Fibroblast of pulmonary artery (primary cell): Measurements from ENCODE around the gene CUX1.

Experiments used
- DNase-seq: peaks from one replicate; pipeline ENCODE4 v3.0.0-alpha.2; 2010; ENCODE audit warnings: low read depth
- H3K4me3 ChIP-seq: replicated peaks from 2 replicates; pipeline ENCODE4 v1.5.1; 2011; ENCODE audit warnings: low read depth, mild to moderate bottlenecking, control low read depth, low read length, moderate library complexity
- TF ChIP-seq, protein P1 (sequence below): IDR thresholded peaks from 2 replicates; pipeline ENCODE4 v1.5.1; 2011; ENCODE audit warnings: mild to moderate bottlenecking, control low read depth, low read length, inconsistent platforms; ENCODE audit errors: missing control alignments

CUX1 gene

DNA sequence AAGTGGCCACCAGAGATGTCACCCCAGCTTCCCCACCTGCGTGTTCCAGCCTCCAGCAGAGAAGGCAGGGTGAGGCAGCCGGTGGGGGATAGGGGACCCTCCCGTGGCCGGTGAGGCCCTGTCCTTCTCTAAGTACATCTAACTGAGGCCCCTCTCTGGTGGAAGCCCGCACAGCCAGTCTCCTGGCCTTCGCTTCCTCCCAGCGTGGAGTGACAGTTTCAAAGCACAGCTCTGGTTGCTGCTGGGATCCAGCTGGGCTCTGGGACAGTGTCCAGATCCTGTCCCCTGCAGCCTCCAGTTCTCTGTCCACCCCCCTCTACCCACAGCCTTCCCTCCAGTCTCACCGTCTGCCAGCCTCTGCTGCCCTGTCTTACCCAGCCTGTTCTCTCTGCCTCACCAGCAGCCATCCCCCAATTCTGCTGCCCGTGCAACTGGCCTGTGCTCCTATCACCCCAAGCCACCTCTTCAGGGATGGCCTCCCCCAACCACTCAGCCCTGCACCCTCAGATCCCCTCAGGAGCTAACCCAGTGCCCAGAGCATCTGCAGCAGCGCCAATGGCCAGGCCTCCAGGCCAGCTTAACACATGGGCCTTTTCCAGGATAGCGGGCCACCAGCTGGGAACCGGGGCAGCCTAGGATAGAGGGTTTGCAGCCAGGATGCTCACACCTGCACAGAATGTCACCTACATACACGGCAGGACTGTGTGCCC, 452.9 kb downstream of the CUX1 start:
- no peak for DNase-seq
- H3K4me3 ChIP-seq: no peak overlapping the region
- TF ChIP-seq, protein P1, sequence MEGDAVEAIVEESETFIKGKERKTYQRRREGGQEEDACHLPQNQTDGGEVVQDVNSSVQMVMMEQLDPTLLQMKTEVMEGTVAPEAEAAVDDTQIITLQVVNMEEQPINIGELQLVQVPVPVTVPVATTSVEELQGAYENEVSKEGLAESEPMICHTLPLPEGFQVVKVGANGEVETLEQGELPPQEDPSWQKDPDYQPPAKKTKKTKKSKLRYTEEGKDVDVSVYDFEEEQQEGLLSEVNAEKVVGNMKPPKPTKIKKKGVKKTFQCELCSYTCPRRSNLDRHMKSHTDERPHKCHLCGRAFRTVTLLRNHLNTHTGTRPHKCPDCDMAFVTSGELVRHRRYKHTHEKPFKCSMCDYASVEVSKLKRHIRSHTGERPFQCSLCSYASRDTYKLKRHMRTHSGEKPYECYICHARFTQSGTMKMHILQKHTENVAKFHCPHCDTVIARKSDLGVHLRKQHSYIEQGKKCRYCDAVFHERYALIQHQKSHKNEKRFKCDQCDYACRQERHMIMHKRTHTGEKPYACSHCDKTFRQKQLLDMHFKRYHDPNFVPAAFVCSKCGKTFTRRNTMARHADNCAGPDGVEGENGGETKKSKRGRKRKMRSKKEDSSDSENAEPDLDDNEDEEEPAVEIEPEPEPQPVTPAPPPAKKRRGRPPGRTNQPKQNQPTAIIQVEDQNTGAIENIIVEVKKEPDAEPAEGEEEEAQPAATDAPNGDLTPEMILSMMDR: no peak

DNA sequence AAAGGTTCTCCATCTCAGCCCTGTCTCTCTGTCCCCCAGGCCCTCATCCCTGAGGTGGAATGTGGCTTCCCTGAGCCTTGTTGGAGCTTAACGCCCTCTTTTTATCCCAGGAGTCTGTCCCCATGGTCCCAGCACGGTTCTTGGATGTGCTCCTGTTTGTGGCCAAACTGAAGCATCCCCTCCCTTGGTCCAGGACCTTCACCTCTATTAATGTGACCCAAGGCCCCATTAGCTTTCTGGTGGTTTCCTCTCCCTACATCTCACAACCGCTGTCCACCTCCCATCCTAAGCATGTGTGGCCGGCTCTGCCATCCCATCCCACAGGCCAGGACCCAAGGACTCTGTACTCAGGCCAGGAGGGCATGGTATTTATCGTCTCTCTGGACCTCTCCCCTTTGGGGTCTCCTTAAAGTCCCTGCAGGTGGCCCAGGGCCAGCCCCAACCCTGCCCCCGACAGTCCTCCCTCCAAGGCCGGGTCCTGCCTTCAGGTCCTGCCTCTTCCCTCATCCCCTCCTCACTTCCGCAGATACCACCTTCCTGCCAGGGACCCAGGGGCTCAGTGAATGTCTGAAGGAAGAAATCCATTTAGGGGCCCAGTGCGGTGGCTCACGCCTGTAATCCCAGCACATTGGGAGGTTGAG, 453.9 kb downstream of the CUX1 start:
- DNase-seq: no peak
- TF ChIP-seq, protein P1: no peak
- no peak overlapping the region for H3K4me3 ChIP-seq

DNA sequence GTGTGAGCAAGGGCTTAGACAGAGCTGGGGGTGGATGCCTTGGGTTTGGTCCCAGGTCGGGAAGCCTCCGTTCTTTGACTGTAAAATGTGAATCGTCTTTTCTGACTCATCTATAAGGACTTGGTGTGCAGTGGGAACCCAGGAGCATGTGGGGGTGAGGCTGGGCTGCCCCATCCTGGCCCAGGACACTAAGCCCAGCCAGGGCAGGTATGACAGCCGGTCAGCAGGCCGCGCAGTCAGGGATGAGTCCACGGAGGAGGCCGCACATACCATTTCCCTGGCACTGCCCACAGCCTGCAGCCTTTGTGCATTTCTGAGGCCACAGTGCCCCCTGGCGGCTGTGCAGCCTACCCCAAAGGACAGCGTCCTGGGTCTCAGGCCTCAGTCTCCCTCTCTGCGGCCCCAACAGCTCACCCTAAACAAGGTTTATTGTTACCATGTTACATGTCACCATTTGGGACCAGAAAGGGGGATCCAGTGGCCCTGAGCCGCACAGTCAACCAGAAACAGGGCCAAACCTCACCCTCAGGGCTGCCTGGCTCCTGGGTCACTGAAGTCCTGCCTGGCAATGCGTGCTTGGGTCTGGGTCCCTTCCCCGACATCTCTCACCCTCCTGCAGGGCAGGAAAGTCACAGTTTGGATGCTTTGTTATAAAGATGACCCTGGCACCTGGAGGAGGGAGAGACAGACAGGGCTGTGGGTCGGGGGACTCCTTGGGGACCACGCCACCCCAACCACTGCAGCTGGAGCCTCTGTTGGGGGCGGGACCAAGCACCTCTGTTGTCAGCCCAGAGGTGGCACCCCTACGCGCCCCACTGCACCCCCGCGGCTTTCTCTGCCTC, 454.9 kb downstream of the CUX1 start:
- peak; percentile 78 for DNase-seq
- TF ChIP-seq, protein P1: peak; percentile 87
- H3K4me3 ChIP-seq: no peak overlapping the region

DNA sequence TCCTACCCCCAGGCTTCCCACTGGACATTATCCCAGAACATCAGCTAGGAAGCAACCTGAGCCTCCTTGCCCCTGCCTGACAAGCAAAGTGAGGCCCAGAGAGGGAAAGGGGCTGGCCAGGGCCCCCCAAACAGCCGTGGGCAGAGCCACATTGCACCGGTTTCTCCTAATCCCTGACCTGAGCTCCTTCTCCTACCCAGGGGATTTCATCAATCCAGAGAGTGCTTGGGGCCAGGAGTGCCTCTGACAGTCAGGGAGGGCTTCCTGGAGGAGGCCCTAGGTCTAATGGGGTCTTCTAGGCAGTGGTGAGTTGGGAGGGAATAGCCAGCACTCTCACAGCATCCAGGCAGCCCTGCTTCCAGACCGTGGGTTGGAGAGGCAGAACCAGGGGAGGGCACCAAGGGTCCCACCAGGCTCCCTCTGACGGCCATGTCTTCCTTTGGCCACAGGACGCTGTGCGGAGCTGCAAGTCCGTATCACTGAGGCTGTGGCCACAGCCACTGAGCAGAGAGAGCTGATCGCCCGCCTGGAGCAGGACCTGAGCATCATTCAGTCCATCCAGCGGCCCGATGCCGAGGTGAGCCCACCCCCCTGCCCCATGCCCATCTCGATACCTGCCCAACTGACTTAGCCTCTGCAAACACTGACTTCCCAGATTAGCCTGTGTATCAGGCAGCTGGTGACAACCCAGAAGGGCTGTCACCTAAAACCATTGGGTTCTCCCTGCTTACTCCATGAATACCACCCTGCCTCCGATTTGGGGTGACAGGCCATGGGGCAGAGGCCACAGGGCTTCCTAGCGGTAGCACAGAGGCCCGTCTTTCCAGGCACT, 455.7 kb downstream of the CUX1 start:
- H3K4me3 ChIP-seq: no peak overlapping the region
- TF ChIP-seq, protein P1: no peak
- DNase-seq: no peak

DNA sequence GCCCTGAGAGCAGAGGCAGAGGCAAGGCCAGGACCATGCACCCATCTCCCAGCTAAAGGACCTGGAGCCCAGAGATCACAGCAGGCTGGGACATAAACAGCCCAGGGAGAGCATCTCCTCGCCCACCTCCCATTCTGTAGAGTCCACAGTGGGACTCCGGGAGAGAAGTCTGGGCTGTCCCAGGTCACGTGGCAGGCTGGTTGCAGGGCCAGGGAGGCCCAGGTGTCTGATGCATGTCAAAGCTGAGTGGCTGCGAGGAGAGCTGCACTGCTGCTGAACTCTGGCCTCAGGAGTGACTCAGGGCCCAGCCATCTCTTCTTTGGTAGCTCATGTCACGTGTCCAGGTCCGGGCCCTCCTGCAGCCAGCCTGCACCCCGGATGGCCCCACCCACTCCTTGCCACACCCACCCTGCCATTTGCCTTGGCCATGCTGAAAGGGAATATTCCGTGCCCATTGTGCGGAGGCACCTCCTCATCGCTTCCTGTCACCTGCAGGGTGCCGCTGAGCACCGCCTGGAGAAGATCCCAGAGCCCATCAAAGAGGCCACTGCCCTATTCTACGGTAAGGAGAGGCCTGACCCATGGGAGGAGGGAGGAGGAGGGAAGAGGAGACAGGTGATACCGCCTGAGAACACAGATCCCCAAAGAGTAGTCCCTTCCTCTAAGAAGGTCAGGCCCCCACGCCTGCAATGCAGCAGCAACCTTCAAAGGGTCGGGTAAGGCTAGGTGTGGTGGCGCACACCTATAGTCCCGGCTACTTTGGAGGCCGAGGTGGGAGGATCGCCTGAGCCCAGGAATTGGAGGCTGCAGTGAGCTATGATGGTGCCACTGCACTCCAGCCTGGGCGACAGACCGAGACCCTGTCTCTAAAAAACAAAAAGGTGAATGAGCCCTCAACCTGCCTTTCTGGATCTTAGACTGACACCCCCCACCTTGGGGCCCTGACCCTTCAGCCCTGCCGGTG, 456.6 kb downstream of the CUX1 start:
- DNase-seq: peak; percentile 47
- no peak overlapping the region for H3K4me3 ChIP-seq
- TF ChIP-seq, protein P1: no peak
